Omental fat pad (tissue), 4 donors: ENCODE data around the gene IRX4. TPM values are rescaled to one million over a fixed set of nuclear protein-coding genes. Genes with fewer than 3 reads are reported as not detected.

Experiments used
- ATAC-seq: fragments of 150-250 bp; one replicate; pipeline ENCODE4 v1.9.1; 2016; ENCODE audit warnings: mild to moderate bottlenecking, moderate library complexity; ENCODE audit not compliant: low FRiP score
- DNase-seq: peaks from one replicate; pipeline ENCODE4 v3.0.0-alpha.2; 2019; ENCODE audit warnings: low spot score
- CTCF ChIP-seq, 3 donors: fragments of 450-650 bp; IDR thresholded peaks; one replicate each; pipeline ENCODE4 v1.5.1; 2016 to 2017; ENCODE audit warnings: antibody characterized with exemption in 3 of 3, mild to moderate bottlenecking in 3 of 3, moderate library complexity in 2 of 3
- total RNA-seq, 4 donors: library from RNA; depleted of rRNA; stranded (reverse); fragments of >200 nt; gene quantifications; one replicate each; pipeline ENCODE4 v1.1.0, GENCODE V29; 2016

IRX4 gene
- total RNA-seq, 4 donors from 2014 or later, result not detected

GRCh38 chr5:1919750-1920149 is 37.0 kb upstream of the IRX4 start:
- DNase-seq (no peak), ATAC-seq (no peak)
- TF ChIP-seq CTCF (IDR thresholded peaks at IDR 0.05), result no peak

- DNase-seq (no peak), ATAC-seq (no peak)
- no peak for TF ChIP-seq CTCF (IDR thresholded peaks at IDR 0.05)
Measured at GRCh38 chr5:1919209-1919566, 36.5 kb upstream of the IRX4 start.

GRCh38 chr5:1918488-1919208 is 35.9 kb upstream of the IRX4 start:
- DNase-seq (no peak), ATAC-seq (no peak)
- no peak for TF ChIP-seq CTCF (IDR thresholded peaks at IDR 0.05)

GRCh38 chr5:1917830-1918487 is 35.2 kb upstream of the IRX4 start:
- no peak for TF ChIP-seq CTCF (IDR thresholded peaks at IDR 0.05)
- ATAC-seq (no peak), DNase-seq (no peak)

GRCh38 chr5:1916041-1917001 is 33.6 kb upstream of the IRX4 start:
- no peak for TF ChIP-seq CTCF (IDR thresholded peaks at IDR 0.05)
- DNase-seq, result no peak
- ATAC-seq, result no peak

- DNase-seq (no peak), ATAC-seq (no peak)
- no peak for TF ChIP-seq CTCF (IDR thresholded peaks at IDR 0.05)
Measured at GRCh38 chr5:1915316-1915715, 32.6 kb upstream of the IRX4 start.
